SU-DHL-6 (cell line): ENCODE results near the gene FAM117A.

Experiments
- H2AFZ ChIP-seq: fragments of 200-600 bp; sonication (generic); 2 replicates; pipeline ENCODE4 v1.6.1; 2014; ENCODE audit warnings: low read depth, mild to moderate bottlenecking, moderate library complexity, mixed read lengths, antibody characterized with exemption, low read length; ENCODE audit not compliant: severe bottlenecking
- H3F3A ChIP-seq: fragments of 200-600 bp; shearing (Covaris generic); 2 replicates; pipeline ENCODE4 v1.6.0; 2016; ENCODE audit warnings: antibody characterized with exemption, mild to moderate bottlenecking; ENCODE audit not compliant: insufficient read depth
- H3K27ac ChIP-seq: fragments of 200-600 bp; sonication (generic); 2 replicates; pipeline ENCODE4 v1.5.1; 2016; ENCODE audit warnings: low read depth, mild to moderate bottlenecking, low read length, moderate library complexity, mixed read lengths
- H3K27me3 ChIP-seq: fragments of 200-600 bp; sonication (generic), shearing (Covaris generic); 2 replicates; pipeline ENCODE4 v1.6.0; 2014; ENCODE audit warnings: mild to moderate bottlenecking, low read length
- H3K36me3 ChIP-seq: fragments of 200-600 bp; sonication (generic); 2 replicates; pipeline ENCODE4 v1.6.1; 2014; ENCODE audit warnings: mild to moderate bottlenecking, low read length, mixed read lengths
- H3K4me2 ChIP-seq: fragments of 300-600, 200-600 bp; shearing (Covaris generic), sonication (generic); 2 replicates; pipeline ENCODE4 v1.6.0; 2014; ENCODE audit warnings: low read length, low read depth, mild to moderate bottlenecking; ENCODE audit not compliant: poor library complexity, severe bottlenecking
- H3K4me3 ChIP-seq: fragments of 200-600 bp; sonication (generic); 2 replicates; pipeline ENCODE4 v1.5.1; 2014; ENCODE audit warnings: antibody characterized with exemption, low read length, mild to moderate bottlenecking, mixed read lengths; ENCODE audit not compliant: insufficient read depth, poor library complexity, severe bottlenecking
- H3K79me2 ChIP-seq: fragments of 200-600 bp; sonication (generic); 2 replicates; pipeline ENCODE4 v1.6.1; 2014; ENCODE audit warnings: mild to moderate bottlenecking, low read length, moderate library complexity; ENCODE audit not compliant: insufficient read depth
- H3K9ac ChIP-seq: fragments of 200-600 bp; sonication (generic); 2 replicates; pipeline ENCODE4 v1.7.0; 2014; ENCODE audit warnings: mild to moderate bottlenecking, low read length
- H3K9me2 ChIP-seq: fragments of 200-600 bp; sonication (generic); replicated peaks from 2 replicates; pipeline ENCODE4 v1.6.1; 2014; ENCODE audit warnings: low read length; ENCODE audit not compliant: insufficient read depth
- H3K9me3 ChIP-seq: fragments of 200-600 bp; sonication (generic); 2 replicates; pipeline ENCODE4 v1.6.1; 2014; ENCODE audit warnings: low read length, mixed read lengths; ENCODE audit not compliant: insufficient read depth
- H4K20me1 ChIP-seq: fragments of 200-600 bp; sonication (generic); 2 replicates; pipeline ENCODE4 v1.6.1; 2014; ENCODE audit warnings: low read depth, mild to moderate bottlenecking, antibody characterized with exemption, low read length, moderate library complexity, mixed read lengths
- EZH2phosphoT487 ChIP-seq: fragments of 200-600 bp; sonication (generic), shearing (Covaris generic); conservative IDR thresholded peaks from 2 replicates; pipeline ENCODE4 v1.6.1; 2018; ENCODE audit warnings: mild to moderate bottlenecking, antibody characterized with exemption, low read length, moderate library complexity, mixed read lengths
- TF ChIP-seq, protein P1 (sequence below): fragments of 200-600 bp; sonication (generic); IDR thresholded peaks from one replicate; pipeline ENCODE4 v1.5.1; 2017; ENCODE audit warnings: antibody characterized with exemption, mild to moderate bottlenecking, low read length, moderate library complexity; ENCODE audit not compliant: insufficient read depth, poor library complexity, severe bottlenecking

Gene FAM117A

GRCh38 chr17:49749730-49750129 is 14.2 kb downstream of the FAM117A start:
- no peak overlapping the region for H3K4me2 ChIP-seq
- H3K9ac ChIP-seq = no peak overlapping the region
- H2AFZ ChIP-seq = no peak overlapping the region
- no peak overlapping the region for H3K27ac ChIP-seq
- H3K9me2 ChIP-seq = no peaks in the 10 kb centered on the region
- no peaks in the 10 kb centered on the region for H3K27me3 ChIP-seq
- no peaks in the 10 kb centered on the region for H3K9me3 ChIP-seq
- H3F3A ChIP-seq = peaks cover 7% of the 10 kb centered on the region
- no peaks in the 10 kb centered on the region for H4K20me1 ChIP-seq
- no peak overlapping the region for H3K4me3 ChIP-seq
- TF ChIP-seq, protein P1, sequence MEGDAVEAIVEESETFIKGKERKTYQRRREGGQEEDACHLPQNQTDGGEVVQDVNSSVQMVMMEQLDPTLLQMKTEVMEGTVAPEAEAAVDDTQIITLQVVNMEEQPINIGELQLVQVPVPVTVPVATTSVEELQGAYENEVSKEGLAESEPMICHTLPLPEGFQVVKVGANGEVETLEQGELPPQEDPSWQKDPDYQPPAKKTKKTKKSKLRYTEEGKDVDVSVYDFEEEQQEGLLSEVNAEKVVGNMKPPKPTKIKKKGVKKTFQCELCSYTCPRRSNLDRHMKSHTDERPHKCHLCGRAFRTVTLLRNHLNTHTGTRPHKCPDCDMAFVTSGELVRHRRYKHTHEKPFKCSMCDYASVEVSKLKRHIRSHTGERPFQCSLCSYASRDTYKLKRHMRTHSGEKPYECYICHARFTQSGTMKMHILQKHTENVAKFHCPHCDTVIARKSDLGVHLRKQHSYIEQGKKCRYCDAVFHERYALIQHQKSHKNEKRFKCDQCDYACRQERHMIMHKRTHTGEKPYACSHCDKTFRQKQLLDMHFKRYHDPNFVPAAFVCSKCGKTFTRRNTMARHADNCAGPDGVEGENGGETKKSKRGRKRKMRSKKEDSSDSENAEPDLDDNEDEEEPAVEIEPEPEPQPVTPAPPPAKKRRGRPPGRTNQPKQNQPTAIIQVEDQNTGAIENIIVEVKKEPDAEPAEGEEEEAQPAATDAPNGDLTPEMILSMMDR = no peak
- no peak for TF ChIP-seq EZH2phosphoT487
- no peaks in the 10 kb centered on the region for H3K79me2 ChIP-seq
- H3K36me3 ChIP-seq = no peaks in the 10 kb centered on the region

DNA sequence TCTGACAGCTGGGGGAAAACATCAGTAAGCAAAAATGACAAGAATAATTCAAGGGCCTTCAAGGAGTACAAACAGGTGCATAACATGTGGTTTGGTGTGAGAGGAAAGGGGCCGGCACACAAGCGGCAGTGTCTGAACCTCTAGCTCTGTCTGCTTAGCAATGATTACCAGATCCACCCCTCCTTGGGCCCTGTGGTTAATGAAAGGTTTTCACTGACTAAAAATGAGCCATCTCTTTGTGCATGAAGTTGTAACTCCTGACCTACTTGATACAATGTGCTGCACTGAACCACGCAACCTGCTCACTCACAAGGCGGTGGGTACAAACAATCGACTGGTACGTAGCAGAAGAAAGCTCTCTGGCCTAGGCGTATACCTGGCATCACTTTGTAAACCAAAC is 15.1 kb downstream of the FAM117A start:
- H3K27me3 ChIP-seq = no peaks in the 10 kb centered on the region
- H3K4me3 ChIP-seq = no peak overlapping the region
- peak overlapping the region; percentile 2 for H3K4me2 ChIP-seq
- H3K9me3 ChIP-seq = no peaks in the 10 kb centered on the region
- H3K79me2 ChIP-seq = no peaks in the 10 kb centered on the region
- peaks cover 7% of the 10 kb centered on the region for H3F3A ChIP-seq
- H4K20me1 ChIP-seq = no peaks in the 10 kb centered on the region
- no peak for TF ChIP-seq EZH2phosphoT487
- TF ChIP-seq, protein P1 = no peak
- H2AFZ ChIP-seq = no peak overlapping the region
- no peak overlapping the region for H3K9ac ChIP-seq
- no peaks in the 10 kb centered on the region for H3K9me2 ChIP-seq
- no peaks in the 10 kb centered on the region for H3K36me3 ChIP-seq
- H3K27ac ChIP-seq = peak overlapping the region; percentile 54

DNA sequence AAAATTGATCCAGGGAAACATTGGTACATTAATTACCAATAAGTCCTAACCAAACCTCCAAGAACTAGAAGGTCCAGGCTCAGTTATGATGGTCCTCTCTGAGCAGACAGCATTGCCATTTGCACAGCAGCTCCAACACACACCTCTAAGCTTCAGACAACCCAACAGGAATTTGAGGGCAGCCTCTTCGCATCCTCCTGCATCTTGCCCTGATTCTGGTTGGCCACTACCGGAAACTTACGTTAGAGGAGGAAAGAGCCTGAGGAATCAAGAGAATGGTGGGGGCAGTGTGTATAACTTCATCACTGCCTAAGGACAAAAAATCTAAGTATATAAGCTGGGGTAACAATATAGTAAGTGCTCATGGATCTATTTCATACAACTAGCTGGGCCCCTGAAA is 15.7 kb downstream of the FAM117A start:
- Histone ChIP-seq H3K4me3 (no peak overlapping the region), H2AFZ (no peak overlapping the region), H3K4me2 (peak overlapping the region; percentile 2), H3K27ac (peak overlapping the region; percentile 54), H3F3A (peaks cover 7% of the 10 kb centered on the region), H3K36me3 (no peaks in the 10 kb centered on the region), H3K27me3 (no peaks in the 10 kb centered on the region), H3K9me3 (no peaks in the 10 kb centered on the region), H3K9me2 (no peaks in the 10 kb centered on the region), H3K9ac (no peak overlapping the region), H3K79me2 (no peaks in the 10 kb centered on the region), H4K20me1 (no peaks in the 10 kb centered on the region)
- TF ChIP-seq, protein P1 = no peak
- no peak for TF ChIP-seq EZH2phosphoT487

GRCh38 chr17:49747632-49748031 is 16.3 kb downstream of the FAM117A start:
- no peaks in the 10 kb centered on the region for H3K79me2 ChIP-seq
- H3K27me3 ChIP-seq = no peaks in the 10 kb centered on the region
- no peaks in the 10 kb centered on the region for H3K36me3 ChIP-seq
- peak overlapping the region; percentile 41 for H3K4me2 ChIP-seq
- peaks cover 7% of the 10 kb centered on the region for H3F3A ChIP-seq
- TF ChIP-seq EZH2phosphoT487 = no peak
- TF ChIP-seq, protein P1 = no peak
- no peaks in the 10 kb centered on the region for H3K9me2 ChIP-seq
- no peak overlapping the region for H2AFZ ChIP-seq
- no peak overlapping the region for H3K4me3 ChIP-seq
- H4K20me1 ChIP-seq = no peaks in the 10 kb centered on the region
- H3K9me3 ChIP-seq = no peaks in the 10 kb centered on the region
- H3K9ac ChIP-seq = no peak overlapping the region
- H3K27ac ChIP-seq = no peak overlapping the region
